Breast epithelium (tissue), 3 donors: ENCODE data around the gene COL4A2.

ENCODE experiments used
- CTCF ChIP-seq, 3 donors: fragments of 450-650 bp; IDR thresholded peaks; one replicate each; pipeline ENCODE4 v1.5.1; 2016 to 2017; ENCODE audit warnings: antibody characterized with exemption in 3 of 3, mild to moderate bottlenecking in 3 of 3, moderate library complexity in 3 of 3
- POLR2A ChIP-seq: fragments of 450-650 bp; IDR thresholded peaks from one replicate; pipeline ENCODE4 v1.6.1; 2016; ENCODE audit warnings: antibody characterized with exemption, mild to moderate bottlenecking, moderate library complexity
- POLR2AphosphoS5 ChIP-seq, 3 donors: sonication (generic); formaldehyde crosslinking; IDR thresholded peaks; one replicate each; pipeline ENCODE4 v1.6.1; 2017; ENCODE audit warnings: antibody characterized with exemption in 3 of 3

GRCh38 chr13:110503979-110504499 lies 197.0 kb downstream of the COL4A2 start:
- TF ChIP-seq POLR2AphosphoS5 (IDR thresholded peaks at IDR 0.05) (no peak), CTCF (IDR thresholded peaks at IDR 0.05) (no peak), POLR2A (no peak)
